Tongue (tissue), 2 donors: Measurements from ENCODE around the gene GNG7. TPM values are rescaled to one million over a fixed set of nuclear protein-coding genes. Genes with fewer than 3 reads are reported as not detected.
"Not testable (repeated sequence)": the region's sequence is repeated elsewhere in the genome, so short reads cannot be mapped to it uniquely, and the experiment has no call there.

Experiments
- DNase-seq: peaks from one replicate; pipeline ENCODE4 v3.0.0-alpha.2; 2015
- total RNA-seq: library from RNA; depleted of rRNA; stranded (reverse); fragments of >200 nt; gene quantifications from one replicate; pipeline ENCODE4 v1.2.3, GENCODE V29; 2014

GNG7 gene
- total RNA-seq, 1 donor from 2014 or later = 3.2 TPM

DNA sequence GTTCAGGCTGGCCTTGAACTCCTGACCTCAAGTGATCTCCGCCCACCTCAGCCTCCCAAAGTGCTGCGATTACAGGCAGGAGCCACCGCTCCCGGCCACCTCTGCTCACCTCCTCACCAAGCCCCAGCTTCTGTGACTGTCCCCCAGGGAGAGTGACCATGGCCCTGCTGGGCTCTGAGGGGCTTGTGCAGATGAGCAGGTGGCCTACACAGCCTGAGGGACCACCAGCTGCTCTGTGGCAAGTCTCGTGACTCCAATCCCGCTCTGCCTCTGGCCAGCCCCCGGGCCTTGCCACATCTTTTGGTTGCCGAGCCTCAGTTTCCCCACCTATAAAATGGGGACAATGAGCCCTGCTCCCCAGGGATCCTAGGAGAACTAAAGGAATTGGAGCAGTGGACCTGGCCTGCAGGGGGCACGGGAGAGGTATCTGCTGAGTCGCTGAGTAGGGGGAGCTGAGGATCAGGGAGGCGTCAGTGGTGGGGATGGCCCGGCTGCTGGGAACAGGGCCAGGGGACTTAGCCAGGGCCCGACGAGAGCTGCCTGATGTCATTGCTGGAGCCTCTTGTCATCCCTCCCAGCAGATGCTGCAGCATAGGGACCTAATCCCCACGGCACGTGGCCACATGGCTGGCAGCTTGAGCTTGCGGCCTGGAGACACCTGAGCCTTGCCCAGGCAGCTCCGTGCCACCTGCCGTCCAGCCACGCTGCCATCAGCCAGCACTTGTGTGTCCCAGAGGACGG is 151.9 kb downstream of the GNG7 start:
- peak; percentile 92 for DNase-seq

DNA sequence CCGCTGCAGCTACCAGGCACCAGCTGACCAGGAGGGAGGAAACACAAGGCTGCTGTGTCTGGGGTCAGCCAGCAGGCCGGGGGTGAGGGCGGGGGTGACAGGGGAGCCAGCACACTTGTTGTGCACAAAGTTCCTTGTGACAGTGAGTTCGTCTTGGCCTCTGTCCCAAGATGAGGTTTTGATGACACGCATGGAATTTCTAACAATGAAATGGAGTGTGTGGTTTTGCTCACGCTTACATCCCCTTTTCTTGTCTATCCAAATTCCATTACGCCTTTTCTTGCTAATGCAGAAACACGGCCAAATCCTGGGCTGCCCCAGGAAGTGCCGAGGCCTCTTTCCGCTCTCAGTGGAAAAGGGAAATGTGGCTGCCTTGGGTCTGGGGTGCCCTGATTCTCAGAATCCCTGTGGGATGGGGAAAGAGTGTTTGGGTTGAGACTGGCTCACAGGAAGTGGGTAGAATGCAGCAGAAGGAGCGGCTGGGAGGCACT is 152.7 kb downstream of the GNG7 start:
- DNase-seq = peak; percentile 88

DNA sequence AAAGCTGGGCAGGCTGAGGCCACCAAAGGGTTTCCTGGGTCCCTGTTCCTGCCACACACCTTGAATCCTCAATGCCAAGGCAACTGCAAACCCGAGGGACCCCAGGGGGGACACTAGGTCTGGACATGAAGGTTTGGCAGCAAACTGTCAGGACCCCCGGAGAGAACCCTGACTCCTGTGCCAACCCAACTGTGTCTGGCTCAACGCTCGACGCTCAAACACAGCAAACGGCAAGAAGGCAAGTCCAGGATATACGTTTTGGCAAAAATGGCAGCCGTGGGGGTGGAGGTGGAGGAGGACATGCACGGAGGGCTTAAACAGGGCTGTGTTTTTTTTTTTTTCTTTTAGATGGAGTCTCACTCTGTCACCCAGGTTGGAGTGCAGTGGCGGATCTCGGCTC is 153.5 kb downstream of the GNG7 start:
- DNase-seq = no peak

DNA sequence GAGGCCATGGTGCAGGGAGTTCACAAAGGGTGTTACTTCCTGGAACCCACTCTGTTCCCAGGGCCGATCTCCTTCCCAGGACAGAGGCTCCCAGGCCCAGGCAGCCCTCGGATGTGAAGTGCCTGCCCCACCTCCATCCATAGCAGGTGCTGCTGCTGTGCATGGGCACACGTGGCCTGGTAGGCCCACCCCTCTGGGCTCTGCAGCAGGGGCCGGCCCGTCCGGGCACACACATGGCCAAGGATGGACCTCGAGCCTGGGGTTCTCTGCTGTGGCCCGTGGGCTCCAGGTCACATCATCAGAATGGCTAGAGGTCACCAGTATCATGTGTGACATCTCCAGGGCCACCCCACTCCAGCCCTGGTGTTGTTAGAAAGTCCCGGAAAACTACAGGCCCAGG is 154.8 kb downstream of the GNG7 start:
- DNase-seq = no peak

DNA sequence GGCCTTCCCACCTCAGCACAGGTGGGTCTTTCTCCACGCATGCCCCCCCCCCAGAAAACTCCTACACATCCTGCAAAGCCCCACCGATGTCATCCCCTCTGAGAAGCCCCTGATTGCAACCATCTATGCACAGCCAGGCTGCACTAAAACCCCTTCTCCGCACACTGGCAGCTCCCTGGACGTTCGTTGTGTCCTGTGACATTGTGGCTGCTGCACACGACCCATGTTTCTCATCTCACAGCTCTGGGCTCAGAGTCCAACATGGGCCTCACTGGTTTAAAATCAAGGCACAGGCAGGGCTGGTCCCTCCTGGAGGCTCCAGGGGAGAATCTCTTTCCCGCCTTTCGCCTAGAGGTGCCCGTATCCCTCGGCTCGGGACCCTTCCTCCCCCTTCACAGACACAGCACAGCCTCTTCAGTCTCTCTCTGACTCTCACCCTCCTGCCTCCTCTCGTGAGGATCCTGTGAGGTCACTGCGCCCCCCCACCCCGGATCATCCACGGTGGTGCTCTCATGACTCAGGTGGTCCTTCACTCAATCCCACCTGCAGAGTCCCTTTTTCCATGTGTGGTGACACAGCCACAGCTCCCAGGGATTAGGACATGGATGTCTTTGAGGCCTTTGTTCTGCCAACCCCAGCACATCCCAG is 155.3 kb downstream of the GNG7 start:
- DNase-seq = no peak

DNA sequence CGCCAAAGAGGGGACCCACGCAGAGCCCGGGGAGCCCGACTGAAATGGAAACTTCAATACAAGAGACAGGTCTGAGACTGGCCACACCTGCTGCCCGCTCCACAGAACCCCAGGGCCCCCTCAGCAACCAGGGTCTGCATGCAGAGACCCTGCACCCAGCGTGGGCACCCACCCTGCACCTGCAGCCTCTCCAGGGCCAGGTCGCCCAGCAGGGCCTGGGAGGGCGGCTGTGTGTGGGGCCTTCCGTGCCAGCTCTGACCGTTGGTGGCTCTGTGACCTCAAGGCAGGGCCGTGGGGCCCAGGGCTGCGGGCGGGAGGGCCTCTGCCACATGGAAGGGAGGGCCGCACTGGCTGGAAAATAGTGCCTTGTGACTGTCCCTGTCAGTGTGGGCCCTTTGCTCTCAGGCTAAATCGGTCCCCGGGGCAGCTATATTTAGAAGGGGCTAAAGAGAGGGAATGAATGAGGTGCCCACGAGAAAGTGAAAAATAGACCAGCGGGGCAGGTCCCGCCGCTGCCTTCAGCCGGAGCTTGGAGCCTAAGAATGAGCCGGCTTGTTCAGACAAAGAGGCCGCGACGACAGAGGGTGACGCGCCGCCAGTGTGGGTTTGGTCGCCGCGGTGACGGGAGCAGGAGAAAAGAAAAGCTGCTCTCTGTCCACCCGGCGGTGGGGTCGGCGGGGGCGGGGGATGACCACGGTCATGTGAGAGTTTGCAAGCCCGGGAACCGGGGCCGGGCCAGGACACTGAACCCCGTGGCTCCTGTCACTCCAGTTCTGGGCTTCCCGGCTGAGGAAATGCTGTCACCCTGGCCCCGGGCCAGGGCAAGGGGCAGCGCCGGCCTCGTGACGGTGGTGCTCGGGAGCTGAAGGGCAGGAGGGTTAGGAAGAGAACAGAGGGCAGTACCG is 156.1 kb downstream of the GNG7 start:
- peak; percentile 65 for DNase-seq

DNA sequence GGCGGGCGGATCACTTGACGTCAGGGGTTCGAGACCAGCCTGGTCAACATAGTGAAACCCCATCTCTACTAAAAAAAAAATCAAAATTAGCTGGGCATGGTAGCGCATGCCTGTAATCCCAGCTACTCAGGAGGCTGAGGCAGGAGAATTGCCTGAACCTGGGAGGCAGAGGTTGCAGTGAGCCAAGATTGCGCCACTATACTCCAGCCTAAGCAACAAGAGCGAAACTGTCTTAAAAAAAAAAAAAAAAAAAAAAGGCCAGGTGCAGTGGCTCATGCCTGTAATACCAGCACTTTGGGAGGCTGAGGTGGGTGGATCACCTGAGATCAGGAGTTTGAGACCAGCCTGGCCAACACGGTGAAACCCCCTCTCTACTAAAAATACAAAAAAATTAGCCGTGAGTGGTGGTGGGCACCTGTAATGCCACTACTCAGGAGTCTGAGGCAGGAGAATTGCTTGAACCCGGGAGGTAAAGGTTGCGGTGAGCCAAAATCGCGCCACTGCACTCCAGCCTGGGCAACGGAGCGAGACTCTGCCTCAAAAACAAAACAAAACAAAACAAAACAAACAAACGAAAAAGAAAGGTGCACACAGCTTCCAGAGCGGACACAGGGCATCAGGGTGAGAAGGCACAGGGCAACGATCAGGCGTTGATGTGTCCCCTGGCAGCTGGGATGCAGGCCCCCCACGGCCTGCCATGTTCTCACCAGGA is 156.9 kb downstream of the GNG7 start:
- not testable (repeated sequence) for DNase-seq

DNA sequence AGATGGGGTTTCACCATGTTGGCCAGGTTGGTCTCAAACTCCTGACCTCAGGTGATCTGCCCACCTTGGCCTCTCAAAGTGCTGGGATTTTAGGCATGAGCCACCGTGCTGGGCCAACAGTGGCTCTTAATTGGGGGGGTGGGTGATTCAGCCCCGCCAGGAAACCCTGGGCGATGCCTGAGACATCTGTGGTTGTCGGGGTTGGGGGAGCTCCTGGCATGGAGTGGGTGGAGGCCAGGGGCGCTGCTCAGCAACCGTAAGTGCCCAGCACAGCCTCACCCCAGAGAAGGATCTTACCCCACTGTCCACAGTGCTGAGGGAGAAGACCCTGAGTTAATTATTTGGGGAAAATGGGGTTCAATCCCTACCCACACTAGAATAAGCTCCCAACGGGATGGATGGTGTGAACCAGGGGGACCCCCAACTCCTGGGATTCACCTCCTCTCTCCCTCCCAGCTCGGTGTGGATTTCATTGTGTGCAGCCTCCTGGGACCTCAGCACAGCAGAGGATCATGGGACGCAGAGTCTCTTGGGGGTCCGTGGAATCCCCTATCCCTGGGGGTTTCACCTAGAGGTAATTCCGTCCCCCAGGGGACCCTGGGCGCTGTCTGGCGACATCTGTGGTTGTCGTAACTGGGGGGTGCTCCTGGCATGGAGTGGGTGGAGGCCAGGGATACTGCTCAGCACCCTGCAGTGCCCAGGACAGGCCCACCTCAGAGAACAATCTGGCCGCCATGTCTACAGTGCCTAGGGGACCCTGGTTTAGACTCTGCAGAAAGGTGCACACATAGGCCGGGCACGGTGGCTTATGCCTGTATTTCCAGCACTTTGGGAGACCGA is 157.7 kb downstream of the GNG7 start:
- DNase-seq = no peak

DNA sequence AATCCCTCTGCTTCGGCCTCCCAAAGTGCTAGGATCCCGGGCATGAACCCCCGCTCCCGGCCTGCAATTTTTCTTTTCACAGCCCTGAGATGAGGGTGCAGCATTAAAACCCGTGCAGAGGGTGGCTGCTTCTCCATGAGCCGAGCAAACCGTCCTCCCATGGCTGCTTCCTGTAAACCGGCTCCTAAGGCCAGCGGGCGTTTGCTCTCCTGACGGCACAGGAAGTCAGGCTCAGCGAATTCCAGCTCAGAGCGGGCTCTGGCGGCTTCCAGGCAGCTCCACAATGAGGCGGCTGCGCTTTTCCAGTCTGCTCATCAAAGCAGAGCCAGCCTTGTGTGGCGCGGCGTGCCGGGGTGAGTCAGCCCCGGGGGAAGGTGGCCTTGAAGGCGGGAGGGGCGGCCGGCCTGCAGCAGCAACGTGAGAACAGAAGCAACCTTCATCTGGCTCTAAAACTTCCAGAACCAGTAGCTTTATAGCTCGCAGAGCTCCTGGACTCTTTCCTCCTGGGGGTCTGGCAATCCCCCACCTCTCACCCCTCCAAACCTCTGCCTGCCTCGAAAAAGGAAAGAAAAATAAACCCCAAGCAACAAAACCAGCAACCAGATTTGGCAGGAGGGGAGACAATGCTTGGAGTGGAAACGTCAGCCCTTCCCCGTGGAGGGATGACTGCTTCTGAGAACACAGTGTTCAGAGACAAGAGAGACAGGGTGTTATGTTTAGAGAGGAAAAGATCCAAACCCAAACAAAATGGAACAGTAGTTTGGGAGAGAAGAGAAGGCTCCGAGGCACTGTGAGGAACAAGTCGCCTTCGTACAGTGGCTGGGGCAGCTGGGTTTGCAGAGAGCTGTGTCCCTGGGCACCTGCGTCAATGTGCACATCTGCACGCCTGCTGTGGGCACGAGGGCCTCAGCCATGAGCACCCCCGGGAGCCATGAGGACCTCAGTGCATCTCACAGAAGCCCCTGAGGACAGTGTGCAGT is 158.7 kb downstream of the GNG7 start:
- peak; percentile 93 for DNase-seq

DNA sequence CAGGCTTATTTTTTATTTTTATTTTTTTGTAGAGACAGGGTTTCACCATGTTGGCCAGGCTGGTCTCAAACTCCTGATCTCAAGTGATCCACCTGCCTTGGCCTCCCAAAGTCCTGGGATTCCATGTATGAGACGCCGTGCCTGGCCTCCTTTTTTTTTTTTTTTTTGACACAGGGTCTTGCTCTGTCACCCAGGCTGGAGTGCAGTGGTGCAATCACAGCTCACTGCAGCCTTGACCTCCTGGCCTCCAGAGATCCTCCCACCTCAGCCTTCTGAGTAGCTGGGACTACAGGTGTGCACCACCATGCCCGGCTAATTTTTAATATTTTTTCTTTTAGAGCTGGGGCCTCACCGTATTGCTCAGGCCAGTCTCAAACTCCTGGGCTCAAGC is 159.4 kb downstream of the GNG7 start:
- not testable (repeated sequence) for DNase-seq

DNA sequence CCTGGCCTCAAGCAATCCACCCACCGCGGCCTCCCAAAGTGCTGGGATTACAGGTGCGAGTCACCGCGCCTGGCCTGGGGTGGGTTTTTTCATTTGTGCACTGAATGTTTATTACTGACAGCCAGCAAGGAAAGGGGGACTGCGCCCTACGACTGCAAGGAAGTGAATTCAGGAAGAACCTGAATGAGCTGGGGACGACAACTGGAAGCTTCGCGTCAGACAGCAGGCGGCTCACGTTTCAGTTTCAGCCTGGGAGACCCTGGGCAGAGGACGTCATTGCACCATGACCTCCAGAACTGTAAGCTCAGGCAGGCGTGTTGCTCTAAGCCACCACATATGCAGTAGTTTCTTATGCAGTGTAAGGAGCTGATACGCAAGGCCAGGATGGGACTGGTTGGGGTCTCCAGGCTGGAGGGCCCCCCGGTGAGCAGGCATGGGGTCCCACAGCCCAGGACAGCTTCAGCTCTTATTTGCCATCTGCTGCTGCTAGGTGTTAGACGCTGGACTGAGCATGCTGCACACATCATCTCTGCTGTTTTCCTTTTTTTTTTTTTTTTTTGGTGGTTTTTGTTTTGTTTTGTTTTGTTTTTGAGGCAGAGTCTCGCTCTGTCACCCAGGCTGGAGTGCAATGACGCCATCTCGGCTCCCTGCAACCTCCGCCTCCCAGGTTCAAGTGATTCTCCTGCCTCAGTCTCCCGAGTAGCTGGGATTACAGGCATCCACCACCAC is 160.0 kb downstream of the GNG7 start:
- DNase-seq = peak; percentile 61

DNA sequence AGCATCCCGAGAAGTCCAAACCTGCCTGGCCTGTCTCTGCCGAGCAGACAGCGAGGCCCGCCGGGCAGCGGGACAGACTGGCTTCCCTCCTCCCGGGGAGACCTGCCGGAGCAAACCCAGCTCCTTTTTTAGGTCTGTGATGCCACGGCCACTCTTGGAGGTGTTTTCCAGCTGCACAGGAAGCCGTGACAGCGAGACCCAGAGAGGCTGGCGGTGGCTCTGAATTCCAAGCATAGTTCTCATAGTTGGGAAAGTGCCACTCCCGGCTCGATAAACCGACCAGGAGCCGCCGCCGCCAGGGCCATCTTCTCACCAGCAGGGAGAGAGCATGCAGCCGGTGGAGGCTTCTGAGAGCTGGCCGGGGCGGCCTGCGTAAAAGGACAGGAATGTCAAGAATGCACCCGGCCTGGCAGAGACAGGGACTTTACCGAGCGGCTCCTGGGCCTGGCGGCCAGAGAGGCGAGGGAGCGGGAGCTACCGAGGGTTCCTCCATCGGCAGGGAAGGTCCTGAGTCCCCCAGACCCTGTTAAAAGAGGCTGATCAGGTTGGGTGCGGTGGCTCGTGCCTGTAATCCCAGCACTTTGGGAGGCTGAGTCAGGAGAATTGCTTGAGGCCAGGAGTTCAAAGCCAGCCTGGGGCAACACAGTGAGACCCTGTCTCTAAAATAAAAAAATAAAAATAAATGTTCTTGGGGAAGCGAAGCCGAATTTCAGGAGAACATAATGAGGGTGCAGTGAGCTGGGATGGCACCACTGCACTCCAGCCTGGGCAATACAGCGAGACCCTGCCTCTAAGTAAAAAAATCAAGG is 161.6 kb downstream of the GNG7 start:
- DNase-seq = peak; percentile 92

DNA sequence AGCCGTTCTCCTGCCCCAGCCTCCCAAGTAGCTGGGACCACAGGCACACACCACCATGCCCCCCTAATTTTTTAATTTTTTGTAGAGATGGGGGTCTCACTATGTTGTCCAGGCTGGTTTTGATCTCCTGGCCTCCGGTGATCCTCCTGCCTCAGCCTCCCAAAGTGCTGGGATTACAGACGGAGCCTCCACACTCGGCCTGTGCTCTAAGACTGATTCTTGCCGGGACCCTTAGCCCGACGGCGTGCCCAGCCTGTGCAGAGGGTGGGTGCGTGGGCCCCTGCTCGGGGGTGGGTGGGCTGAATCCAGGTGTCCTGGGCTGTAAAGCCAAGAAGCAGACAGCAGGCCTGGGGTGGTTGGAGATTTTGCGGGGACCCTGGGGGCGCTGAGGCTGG is 162.2 kb downstream of the GNG7 start:
- no peak for DNase-seq

DNA sequence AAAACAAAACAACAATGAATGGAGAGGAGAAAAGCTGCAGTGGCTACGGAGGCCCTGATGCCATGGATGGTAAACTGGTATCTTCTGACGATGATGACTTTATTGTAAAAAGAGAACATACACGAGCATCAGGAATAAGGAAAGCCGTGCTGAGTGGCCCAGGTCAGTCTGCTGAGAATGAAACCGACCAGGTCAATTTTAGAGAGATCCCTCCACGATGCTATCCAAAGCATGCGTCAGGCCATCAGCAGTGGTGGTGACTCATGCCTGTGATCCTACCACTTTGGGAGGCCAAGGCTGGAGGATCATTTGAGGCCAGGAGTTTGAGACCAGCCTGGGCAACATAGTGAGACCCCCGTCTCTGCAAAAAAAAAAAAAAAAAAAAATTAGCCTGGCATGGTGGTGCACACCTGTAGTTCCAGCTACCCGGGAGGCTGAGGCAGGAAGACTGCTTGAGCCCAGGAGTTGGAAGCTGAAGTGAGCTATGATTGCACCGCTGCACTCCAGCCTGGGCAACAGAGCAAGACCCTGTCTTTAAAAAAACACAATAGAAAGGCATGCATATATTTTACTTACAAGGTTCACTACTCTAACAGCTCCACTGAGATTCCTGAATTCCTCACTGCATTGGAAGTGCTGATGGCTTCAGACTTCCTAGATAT is 164.3 kb downstream of the GNG7 start:
- no peak for DNase-seq

DNA sequence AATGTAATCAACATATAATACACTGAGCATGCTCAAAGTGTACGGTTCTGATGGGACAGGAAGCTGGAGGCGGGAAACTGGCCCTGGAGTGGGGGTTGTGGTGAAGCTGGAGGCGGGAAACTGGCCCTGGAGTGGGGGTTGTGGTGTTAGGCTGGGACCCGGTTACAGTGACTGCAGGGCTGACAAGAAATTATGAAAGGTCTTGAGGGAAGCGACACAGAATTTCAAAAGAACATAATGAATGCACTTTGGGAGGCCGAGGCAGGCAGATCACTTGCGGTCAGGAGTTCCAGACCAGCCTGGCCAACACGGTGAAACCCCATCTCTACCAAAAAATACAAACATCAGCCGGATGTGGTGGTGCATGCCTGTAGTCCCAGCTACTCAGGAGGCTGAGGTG is 164.9 kb downstream of the GNG7 start:
- not testable (repeated sequence) for DNase-seq

DNA sequence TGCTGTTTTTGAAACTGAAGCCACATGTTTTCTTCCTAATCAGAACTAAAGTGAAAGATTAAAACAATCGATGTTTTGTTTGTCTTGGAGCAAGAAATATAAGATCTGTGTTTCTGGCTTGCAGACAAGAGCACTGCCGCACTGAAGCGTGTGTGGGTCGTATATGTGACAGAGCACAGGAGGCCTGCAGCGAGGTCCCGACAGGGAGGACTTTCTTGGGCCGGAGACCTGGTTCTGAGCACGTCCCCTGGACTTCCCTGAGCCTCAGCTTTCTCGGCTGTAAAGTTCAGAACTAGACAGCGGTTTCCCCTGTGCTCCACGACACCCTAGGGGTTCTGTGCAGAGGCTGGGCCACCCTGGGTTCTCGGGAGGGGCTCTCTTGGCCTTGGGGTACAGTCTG is 166.0 kb downstream of the GNG7 start:
- DNase-seq = no peak

DNA sequence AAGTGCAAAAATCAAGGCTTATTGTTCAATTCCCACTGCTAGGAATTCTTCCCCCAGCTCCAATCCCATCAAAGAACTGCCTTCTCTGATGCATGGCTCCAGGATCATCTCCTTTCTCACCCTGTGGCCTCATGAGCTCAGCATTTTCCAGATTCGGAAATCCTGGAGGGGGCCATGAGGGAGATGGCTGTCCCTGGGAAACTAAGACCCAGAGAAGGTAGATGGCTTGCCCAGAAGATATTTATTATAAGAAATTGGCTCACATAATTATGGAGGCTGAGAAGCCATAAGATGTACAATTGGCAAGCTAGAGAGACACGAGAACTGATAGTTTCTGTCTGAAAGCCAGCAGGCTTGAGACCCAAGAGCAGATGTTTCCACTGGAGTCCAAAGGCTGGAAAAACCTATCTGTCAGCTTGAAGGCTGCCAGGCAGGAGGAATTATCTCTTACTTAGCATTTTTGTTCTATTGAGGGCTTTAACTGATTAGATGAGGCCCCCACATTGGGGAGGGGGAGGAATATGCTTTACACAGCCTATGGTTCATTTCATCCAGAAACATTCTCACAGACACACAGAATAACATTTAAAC is 168.0 kb downstream of the GNG7 start:
- no peak for DNase-seq
